GM12878 (cell line): ENCODE measurements around the gene GET3. TPM values are rescaled to one million over a fixed set of nuclear protein-coding genes. Genes with fewer than 3 reads are reported as not detected.

ENCODE experiments used
- ATF3 ChIP-seq: IDR thresholded peaks from 2 replicates; pipeline ENCODE4 v1.6.1; 2011; ENCODE audit warnings: low read depth, mild to moderate bottlenecking, low read length, moderate library complexity, borderline replicate concordance; ENCODE audit errors: extremely low read depth
- CHD2 ChIP-seq: IDR thresholded peaks from 2 replicates; pipeline ENCODE4 v1.6.1; 2011; ENCODE audit warnings: low read depth, low read length, improper control_type of control experiment, borderline replicate concordance
- CREM ChIP-seq: IDR thresholded peaks from 2 replicates; pipeline ENCODE4 v1.6.1; 2014; ENCODE audit warnings: antibody characterized with exemption, low read depth
- CTCF ChIP-seq, 3 experiments: IDR thresholded peaks in 2 of 3; conservative IDR thresholded peaks in 1 of 3; 2 replicates each; pipeline ENCODE4 v1.5.1; 2011; ENCODE audit warnings: low read depth in 3 of 3, low read length in 3 of 3, mild to moderate bottlenecking in 3 of 3, control low read depth in 2 of 3, moderate library complexity in 2 of 3, inconsistent platforms in 1 of 3, mixed read lengths in 1 of 3; ENCODE audit not compliant: control insufficient read depth in 2 of 3, insufficient read depth in 1 of 3; ENCODE audit errors: extremely low read depth in 1 of 3
- CUX1 ChIP-seq: IDR thresholded peaks from 2 replicates; pipeline ENCODE4 v1.6.1; 2012; ENCODE audit warnings: improper control_type of control experiment, low read depth, low read length; ENCODE audit not compliant: insufficient replicate concordance
- DPF2 ChIP-seq: fragments of 450-650 bp; IDR thresholded peaks from 2 replicates; pipeline ENCODE4 v1.6.1; 2017; ENCODE audit warnings: mild to moderate bottlenecking
- FOXK2 ChIP-seq: fragments of 450-650 bp; IDR thresholded peaks from 2 replicates; pipeline ENCODE4 v1.6.1; 2017; ENCODE audit warnings: mild to moderate bottlenecking, moderate library complexity
- FOXM1 ChIP-seq: IDR thresholded peaks from 2 replicates; pipeline ENCODE4 v1.6.1; 2012; ENCODE audit warnings: low read depth, mild to moderate bottlenecking, inconsistent platforms, low read length, moderate library complexity
- IRF4 ChIP-seq: IDR thresholded peaks from 2 replicates; pipeline ENCODE4 v1.6.1; 2011; ENCODE audit warnings: low read depth, low read length
- JUND ChIP-seq: IDR thresholded peaks from 2 replicates; pipeline ENCODE4 v1.6.1; 2012; ENCODE audit warnings: low read depth, mild to moderate bottlenecking, low read length, improper control_type of control experiment, moderate library complexity
- KLF5 ChIP-seq: fragments of 450-650 bp; IDR thresholded peaks from 2 replicates; pipeline ENCODE4 v1.6.1; 2014; ENCODE audit warnings: mild to moderate bottlenecking; ENCODE audit not compliant: partially characterized antibody
- MAX ChIP-seq: IDR thresholded peaks from 2 replicates; pipeline ENCODE4 v1.6.1; 2012; ENCODE audit warnings: low read depth, low read length, improper control_type of control experiment
- NR2C2 ChIP-seq: IDR thresholded peaks from 2 replicates; pipeline ENCODE4 v1.6.1; 2011; ENCODE audit warnings: borderline replicate concordance, low read depth; ENCODE audit not compliant: control insufficient read depth, insufficient read length
- PAX5 ChIP-seq: IDR thresholded peaks from 2 replicates; pipeline ENCODE4 v1.6.1; 2011; ENCODE audit warnings: low read depth, low read length, borderline replicate concordance
- PAX8 ChIP-seq: fragments of 450-650 bp; IDR thresholded peaks from 2 replicates; pipeline ENCODE4 v1.6.1; 2017; ENCODE audit warnings: mild to moderate bottlenecking, moderate library complexity
- RAD21 ChIP-seq: IDR thresholded peaks from 2 replicates; pipeline ENCODE4 v1.6.1; 2011; ENCODE audit warnings: mild to moderate bottlenecking, low read depth, low read length, moderate library complexity; ENCODE audit not compliant: insufficient read depth
- RFX5 ChIP-seq: IDR thresholded peaks from 2 replicates; pipeline ENCODE4 v1.6.1; 2011; ENCODE audit warnings: low read depth, low read length, improper control_type of control experiment
- SIX5 ChIP-seq: IDR thresholded peaks from 2 replicates; pipeline ENCODE4 v1.6.1; 2011; ENCODE audit warnings: mild to moderate bottlenecking, low read depth, low read length, moderate library complexity; ENCODE audit not compliant: severe bottlenecking
- SMARCA5 ChIP-seq: fragments of 450-650 bp; IDR thresholded peaks from 2 replicates; pipeline ENCODE4 v1.6.1; 2017; ENCODE audit warnings: mild to moderate bottlenecking
- TCF7 ChIP-seq: IDR thresholded peaks from 2 replicates; pipeline ENCODE4 v1.6.1; 2014; ENCODE audit warnings: antibody characterized with exemption, borderline replicate concordance
- USF1 ChIP-seq: IDR thresholded peaks from 2 replicates; pipeline ENCODE4 v1.6.1; 2011; ENCODE audit warnings: borderline replicate concordance, low read depth, mild to moderate bottlenecking, moderate library complexity, mixed read lengths, low read length; ENCODE audit not compliant: insufficient read depth; ENCODE audit errors: extremely low read length
- polyA plus RNA-seq, 11 experiments: library from polyadenylated mRNA; depleted of rRNA in 4 of 11; unstranded in 6 of 11; stranded (reverse) in 5 of 11; fragments of >200 nt; fragmentation: Nextera tagmentation in 4 of 11; fragmentation: Illumina TruSeq in 1 of 11; extraction: Ambion mirVana in 4 of 11; extraction: Trizol in 1 of 11; gene quantifications; 1 replicate in 1 of 11; 2 replicates in 10 of 11; pipeline versions ENCODE4 v1.2.1 to v1.2.3, GENCODE V29; 2011 to 2016; ENCODE audit warnings: inconsistent platforms in 2 of 11, missing spikeins in 2 of 11, low read depth in 1 of 11
- total RNA-seq, 4 experiments: library from RNA; depleted of rRNA in 3 of 4; stranded (reverse); fragments of >200 nt in 3 of 4; fragmentation: Illumina TruSeq in 1 of 4; extraction: Trizol in 1 of 4; gene quantifications; 2 replicates each; pipeline versions ENCODE4 v1.2.1 to v1.2.3, GENCODE V29; 2013 to 2021

GET3 gene
- total and polyA plus RNA-seq, 10 of the 15 experiments (the other 5 are each of a cell fraction or from before 2014, with no cell fraction given) = 14.5 to 144 (median 97.2) TPM

- TF ChIP-seq MAX = no peak; the same call in 1 of the 2 replicates
- TF ChIP-seq SMARCA5 = peak; percentile 28; the same call in 1 of the 2 replicates
- no peak for TF ChIP-seq PAX8
- peak; percentile 99 for TF ChIP-seq JUND
- peak; percentile 47 for TF ChIP-seq SIX5
- 0 out of 2 replicates have a peak, but pooled peaks have one; percentile 70 for TF ChIP-seq CHD2
- no peak for TF ChIP-seq USF1
- TF ChIP-seq KLF5 = peak; percentile 99
- peak; percentile 97 for TF ChIP-seq FOXK2
- TF ChIP-seq FOXM1 = no peak
- TF ChIP-seq NR2C2 = no peak
- no peak for TF ChIP-seq RAD21
- peak; percentile 73 for TF ChIP-seq RFX5
- no peak; the same call in 1 of the 2 replicates for TF ChIP-seq DPF2
- TF ChIP-seq ATF3 = no peak
- no peak for TF ChIP-seq IRF4
- TF ChIP-seq PAX5 = no peak; the same call in 1 of the 2 replicates
- TF ChIP-seq CREM = peak; percentile 37; the same call in 1 of the 2 replicates
- no peak for TF ChIP-seq TCF7
- TF ChIP-seq CUX1 = no peak
- TF ChIP-seq CTCF (IDR thresholded peaks at IDR 0.05 in 2 of 3, conservative IDR thresholded peaks at IDR 0.05 in 1 of 3; ENCODE audit: control insufficient read depth in 2 of 3, extremely low read depth in 1 of 3, insufficient read depth in 1 of 3, low read depth in 3 of 3, low read length in 3 of 3) = no peak
Measured at GRCh38 chr19:12789904-12790619, 52.8 kb downstream of the GET3 start (continued).
